HG02981 (cell line): ENCODE results near the gene GADD45G.

Source experiments
- ATAC-seq: cut with Tn5 transposase; IDR thresholded peaks from one replicate; pipeline ENCODE4 v1.9.1; 2021; ENCODE audit warnings: mild to moderate bottlenecking, moderate library complexity; ENCODE audit not compliant: unreplicated experiment

Gene GADD45G

DNA sequence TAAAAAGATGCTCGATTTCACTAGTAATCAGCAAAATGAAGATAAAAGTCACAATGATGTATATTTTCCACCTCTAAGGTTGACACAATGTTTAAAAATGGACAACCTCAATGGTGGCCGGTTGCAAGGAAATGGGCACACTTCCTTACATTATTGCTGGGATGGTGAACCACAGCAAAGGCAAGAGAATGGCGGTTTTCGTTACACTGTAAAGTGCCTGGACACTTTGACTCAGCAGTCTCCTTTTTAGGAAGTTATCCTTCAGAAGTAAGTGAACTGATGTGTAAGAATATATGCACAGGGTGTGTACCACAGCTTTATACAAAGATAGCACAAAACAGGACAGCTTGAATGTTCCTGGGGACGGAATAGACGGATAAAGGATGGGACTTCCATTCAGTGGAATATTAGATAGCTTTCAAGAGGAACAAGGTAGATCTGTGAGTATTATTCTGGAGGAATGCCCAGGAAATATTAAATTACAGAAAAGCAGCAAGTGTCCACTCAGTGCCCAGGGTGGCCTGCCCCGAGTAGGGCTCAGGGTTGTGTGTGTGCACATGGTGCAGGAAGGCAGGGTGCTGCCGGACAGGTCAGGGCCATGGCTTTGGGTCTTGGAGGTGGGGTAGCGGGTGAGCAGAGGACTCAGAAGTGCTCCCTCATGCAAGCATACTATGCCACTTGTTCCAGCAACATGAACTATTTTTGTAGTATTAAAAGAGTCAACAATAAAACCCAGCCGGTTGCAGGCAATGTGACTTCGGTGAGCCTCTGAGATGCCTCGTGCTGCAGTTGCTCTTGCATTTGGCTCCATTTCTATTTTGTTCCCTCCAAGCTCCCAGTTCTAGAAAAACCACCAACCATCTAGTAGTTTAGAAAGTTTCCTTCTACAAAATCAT is 24.5 kb downstream of the GADD45G start:
- no peak for ATAC-seq

DNA sequence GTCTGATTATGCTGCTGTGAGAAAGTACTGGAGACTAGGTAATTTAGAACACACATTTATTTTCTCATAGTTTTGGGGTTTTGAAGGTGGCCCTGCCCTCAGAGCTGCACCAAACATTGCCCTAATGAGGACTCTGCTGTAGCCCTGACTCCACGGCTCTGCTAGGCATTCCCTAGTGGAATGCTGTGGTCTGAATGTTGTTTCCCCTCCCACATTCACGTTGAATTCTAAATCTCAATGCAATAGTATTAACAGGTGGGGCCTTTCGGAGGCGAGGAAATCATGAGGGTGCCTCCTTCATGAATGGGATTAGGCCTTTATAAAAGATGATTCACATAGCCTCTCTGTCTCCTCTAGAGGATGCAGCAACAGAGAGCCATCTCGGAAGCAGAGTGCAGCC is 25.7 kb downstream of the GADD45G start:
- no peak for ATAC-seq

DNA sequence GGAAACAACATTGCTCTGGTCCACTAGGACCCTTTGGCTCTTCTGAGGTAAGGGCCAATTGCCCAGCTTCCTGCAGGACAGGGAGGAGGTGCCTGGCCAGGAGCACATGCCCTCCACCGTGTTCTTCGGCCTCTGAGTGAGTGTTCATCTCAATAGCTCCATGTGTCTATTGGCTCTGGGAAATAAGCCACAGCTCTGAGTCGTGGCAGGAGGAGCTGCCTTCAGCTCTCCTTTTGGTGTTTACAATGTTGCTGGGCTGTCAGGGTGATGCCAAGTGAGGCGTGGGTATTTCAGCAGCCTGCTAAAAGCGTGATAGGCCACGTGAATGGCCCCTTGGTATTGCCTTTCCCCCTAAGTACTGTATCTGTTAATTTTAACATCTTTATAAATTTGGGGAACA is 26.6 kb downstream of the GADD45G start:
- no peak for ATAC-seq

DNA sequence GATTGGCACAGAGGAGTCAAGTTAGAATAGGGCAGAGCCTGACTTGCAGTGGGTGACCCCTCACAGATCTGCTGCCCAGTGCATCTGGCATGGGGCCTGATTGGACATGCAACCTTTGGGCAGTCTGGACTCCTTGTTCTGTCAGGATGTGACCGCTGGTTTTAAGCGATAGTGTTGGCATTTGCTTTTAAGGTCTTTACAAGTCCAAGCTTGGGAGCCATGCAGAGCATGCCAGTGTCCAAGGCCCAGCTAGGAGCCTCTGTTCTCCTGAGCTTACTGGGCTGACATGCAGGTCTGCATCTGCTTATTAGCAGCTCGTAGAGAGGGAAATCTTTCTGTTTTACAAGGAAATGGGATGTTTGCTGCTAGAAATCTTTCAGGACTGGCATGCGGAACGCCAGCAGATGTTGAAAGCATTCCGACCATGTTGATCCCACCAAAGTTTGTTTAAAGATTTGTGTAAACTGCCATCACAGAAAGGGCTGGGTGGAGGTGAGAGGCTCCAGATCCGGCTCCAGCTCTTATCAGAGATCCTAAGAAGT is 27.5 kb downstream of the GADD45G start:
- no peak for ATAC-seq

DNA sequence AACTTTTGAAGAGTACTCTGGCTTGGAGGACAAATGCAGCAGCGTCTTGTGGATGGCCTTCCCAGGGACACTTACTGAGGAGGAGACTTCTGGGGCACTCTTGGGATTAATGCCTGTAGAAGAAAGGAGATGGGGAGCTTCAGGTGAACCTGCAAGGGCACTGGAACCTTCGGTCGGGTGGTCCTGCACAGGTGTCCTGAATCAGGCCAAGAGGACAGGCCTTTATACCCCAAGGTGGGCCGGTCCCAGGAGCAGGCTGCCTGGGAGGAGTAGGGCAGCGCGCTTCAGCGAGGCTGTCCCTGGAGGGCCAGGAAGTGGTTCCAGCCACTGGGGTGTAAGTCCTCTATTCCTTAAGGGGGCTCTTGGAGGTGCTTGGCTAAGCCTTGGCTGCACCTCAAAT is 27.9 kb downstream of the GADD45G start:
- ATAC-seq, result no peak

DNA sequence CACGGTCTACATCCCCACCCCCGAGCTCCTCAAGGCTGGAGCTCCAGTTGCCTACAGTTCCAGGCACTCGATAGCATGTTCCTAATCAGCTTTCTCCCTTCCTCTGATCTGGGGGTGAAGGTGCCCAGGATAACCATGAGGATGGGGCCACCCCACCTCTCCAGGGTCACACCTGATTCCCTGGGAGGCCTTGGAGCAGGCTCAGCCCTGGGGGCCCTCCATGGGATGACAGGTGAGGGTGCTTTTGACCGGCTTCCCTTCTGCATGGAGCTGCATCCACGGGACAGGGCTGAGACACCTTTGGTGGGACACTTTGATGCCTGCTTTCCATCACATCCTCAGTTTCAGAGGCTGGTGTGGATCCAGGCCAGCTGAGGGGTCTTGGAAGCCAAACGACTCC is 28.6 kb downstream of the GADD45G start:
- no peak for ATAC-seq

DNA sequence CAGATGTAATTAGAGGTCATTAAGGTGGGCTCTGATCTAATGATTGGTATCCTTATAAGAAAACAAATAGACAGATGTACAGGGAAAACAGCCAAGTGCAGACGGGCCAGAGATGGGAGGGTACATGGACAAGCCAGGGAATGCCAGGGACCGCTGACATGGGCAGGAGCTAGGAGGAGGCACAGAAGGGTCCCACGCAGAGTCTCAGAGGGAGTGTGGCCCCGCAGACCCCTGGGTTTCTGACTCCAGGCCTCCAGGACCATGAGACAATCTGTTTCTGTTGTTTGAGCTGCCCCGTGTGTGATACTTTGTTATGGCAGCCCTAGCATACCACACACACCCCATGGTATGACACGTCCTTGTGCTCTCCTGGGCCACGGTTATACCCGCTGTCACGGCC is 29.1 kb downstream of the GADD45G start:
- no peak for ATAC-seq

DNA sequence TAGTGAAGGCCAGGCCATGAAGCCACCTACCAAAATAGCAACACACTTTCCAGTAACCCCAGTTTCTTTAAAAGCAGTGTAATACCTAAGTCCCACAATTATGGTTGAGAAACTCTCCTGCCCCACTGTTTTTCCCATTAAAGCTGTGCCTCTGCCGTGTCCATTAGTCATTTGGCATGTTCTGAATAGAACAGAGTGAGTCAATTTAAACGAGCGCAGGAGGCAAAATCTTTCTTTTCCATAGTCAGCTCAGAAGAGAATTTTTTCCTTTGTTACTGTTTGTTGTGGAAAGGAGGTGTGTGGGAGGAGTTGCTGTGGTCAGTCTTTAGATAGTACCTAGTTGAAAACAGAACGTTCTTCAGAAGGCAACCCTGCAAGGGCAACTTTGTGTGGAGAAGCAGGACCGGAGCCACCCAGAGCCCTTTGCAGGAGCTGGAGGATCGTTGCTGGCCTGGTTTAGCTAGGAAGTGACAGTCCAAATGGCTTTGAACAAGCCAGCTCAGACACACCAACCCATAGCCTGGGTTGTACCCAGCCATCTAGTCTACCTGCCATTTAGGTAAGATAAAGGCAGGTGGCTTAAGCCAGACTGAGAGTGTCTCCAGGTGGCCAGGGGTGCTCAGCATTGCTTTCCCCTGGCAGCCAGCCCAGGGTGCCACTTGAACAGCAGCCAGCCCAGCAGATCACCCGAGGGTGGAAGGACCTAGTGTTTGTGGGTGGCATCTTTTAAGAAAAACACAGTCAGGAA is 30.4 kb downstream of the GADD45G start:
- no peak for ATAC-seq

DNA sequence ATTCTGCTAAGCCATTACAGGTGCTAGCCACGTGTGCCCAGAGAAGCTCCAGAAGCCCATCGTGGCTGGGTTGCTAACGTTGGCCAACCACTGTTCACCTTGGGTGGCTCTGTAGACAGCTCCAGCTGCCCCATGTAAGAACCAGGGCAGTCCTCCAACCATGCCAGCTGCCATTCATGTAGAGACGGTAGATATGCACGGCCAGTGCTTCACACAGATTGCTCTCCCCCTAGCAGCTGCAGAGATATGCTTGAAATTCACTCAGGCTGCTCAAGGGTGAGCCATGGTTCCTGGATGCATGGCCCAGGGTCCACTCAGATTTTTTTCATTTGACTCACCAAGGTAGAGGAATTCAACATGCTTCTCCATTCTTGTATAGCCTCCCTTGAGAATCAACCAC is 31.0 kb downstream of the GADD45G start:
- ATAC-seq, result no peak

DNA sequence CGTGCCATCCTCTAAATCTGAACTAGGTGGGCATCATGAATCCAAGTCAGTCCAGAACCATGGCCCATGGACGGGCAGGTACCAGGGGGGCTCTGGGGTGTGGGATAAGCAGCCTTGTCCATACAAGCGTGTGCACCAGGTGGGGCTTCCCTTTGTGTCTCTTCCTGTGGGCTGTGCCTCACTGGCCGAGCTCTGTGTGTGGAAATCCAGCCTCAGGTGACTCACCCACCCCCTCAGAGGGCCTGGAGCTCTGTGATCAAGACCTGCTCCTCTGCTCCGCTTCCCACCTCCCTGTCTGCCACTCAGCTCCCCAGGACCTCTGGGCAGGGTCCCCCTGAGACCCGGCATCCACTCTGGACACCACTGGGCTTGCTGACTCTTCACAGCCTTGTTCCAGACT is 33.0 kb downstream of the GADD45G start:
- ATAC-seq, result no peak

DNA sequence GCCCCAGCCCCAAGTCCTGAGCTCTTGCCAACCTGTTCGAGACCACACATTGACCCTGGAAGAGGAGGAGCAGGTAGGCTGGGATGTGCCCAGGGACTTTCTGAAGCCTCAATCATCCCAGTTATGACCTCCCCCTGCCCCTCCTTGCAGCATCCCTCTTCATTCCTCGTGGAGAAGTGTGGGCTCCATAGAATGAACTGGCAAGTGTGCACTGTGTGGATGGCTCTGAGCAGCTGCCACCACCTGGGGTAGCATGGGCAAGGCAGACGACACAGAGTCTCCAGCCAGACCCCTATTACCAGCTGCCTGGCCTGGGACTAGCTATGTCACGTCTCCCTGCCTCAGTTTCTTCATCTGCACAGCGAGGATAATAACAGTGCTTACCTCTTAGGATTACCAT is 33.5 kb downstream of the GADD45G start:
- no peak for ATAC-seq

DNA sequence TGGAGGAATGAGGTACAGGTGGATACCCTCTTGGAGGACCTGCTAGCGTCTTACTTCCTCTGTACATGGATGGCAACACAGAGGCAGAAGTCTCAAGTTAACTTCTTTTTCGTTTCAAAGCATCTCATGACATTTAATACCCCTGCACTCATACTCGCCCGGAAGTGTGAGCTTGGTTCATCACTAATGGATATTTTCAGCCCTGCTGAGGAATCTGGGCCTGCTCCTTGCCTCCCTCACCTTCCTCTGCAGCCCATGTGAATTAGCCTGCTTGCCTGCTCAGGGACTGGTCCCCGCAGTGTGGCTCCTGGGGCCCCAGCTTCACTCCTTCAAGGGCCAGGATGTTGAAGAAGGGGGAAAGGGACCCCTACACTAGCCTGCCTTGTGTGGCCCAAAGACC is 34.1 kb downstream of the GADD45G start:
- ATAC-seq, result no peak

DNA sequence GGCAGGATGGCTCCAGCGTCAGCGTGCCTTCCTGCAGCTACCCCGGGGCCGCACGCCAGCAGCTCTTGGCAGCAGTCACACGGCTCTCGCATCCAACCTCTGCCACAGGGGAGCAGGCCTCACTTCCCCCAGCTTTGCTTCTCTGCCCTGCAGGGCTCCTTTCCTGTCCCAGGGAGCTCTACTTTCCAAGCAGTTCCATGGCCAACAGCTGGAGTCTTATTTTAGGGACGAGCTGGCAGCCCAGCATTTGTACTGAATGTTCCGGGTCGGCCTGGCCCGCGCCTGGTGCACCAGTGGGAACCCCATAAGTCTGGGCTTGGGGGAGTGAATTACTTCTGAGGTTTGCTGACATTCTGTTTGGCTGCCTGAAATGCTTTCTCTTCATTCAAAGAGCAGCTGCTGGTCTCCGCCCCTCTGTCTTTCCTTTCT is 34.6 kb downstream of the GADD45G start:
- no peak for ATAC-seq

DNA sequence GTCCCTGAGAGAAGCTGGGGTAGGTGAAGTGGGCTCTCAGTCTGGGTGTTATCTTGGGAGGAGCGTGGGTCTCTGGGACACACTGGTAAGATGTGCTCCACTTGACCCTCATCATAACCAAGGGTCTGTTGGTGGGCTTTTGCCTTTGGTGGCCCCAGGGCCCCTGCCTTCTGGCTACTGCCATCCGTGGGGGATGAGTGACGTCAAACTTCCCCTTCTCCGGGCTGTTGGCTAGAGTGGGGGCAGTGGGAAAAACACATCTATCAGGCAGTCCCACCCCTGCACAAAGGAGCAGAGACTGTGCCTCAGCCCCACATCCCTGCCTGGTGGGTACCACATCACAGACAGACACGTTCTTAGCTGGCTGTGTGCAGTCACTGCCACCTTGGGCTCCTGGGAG is 35.1 kb downstream of the GADD45G start:
- no peak for ATAC-seq

DNA sequence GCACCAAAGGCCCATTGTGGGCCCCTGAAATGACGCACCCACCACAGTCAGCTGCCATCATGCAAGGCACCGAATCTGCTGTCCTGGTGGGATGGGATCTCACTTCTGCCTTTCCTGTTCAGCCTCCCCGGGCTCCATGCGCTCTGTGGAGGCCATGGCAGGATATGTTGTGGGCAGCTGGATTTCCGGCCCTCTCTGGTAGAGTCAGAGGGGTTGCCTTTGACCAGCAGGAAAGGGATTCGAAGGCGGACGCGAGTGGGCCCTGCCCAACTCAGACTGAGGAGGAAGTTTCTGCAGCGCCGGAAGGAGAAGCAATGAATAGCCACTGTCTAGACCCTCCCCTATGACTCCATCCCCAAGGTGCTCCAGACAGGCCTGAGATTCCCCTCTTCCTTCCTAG is 35.5 kb downstream of the GADD45G start:
- no peak for ATAC-seq

DNA sequence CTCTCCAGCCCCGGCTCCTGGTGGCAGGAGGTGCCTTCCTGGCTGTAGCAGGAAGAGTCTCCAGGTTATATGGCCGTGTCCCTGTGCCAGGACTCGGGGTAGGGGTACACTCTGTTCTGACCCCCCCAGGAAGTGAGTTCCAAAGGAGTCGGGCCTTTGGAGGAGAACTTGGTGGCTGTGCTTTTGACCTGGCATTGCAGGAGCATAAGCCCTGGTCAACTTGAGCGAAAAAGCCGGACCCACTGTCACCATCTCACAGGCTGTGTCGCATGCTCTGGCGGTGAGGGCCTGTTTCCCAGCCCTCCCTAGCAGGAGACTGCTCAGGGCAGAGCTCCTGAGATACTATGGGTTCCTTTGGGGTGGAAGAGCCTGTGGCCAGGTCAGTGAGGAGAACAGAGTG is 36.0 kb downstream of the GADD45G start:
- ATAC-seq, result no peak

DNA sequence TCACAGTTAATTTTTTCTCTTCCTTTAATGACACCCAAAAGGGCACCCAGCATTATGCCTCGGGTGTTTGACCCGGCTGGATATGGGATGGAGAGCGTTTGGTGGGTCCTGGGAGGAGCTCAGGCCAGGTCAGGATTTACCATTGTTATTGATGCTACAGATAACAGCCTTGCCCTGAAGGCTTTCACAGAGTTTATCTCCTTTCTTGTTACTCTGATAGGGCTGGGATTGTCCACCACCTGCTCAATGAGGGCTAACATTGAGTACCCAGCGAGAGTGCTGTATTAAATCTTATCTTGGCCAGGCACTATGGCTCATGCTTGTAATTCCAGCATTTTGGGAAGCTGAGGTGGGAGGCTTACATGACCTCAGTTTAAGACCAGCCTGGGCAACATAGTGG is 37.2 kb downstream of the GADD45G start:
- ATAC-seq, result no peak

DNA sequence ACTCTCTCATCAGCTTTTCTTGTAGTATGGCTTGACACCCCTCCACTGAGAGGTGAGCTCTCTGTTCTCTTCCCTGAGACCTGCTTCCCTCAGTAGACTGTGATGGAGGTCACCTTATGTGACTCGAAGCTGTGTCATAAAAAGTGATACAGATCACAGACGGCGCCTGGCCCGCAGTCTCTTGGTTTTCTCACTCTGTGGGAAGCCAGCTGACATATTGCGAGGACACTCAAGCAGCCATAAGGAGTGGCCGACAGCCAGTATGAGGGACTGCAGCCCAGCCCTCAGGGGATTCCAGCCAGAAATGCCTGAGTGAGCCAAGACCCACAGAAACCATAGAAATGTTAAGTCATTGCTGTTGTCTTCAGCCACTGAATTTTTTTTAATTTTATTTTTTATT is 38.0 kb downstream of the GADD45G start:
- ATAC-seq, result no peak

DNA sequence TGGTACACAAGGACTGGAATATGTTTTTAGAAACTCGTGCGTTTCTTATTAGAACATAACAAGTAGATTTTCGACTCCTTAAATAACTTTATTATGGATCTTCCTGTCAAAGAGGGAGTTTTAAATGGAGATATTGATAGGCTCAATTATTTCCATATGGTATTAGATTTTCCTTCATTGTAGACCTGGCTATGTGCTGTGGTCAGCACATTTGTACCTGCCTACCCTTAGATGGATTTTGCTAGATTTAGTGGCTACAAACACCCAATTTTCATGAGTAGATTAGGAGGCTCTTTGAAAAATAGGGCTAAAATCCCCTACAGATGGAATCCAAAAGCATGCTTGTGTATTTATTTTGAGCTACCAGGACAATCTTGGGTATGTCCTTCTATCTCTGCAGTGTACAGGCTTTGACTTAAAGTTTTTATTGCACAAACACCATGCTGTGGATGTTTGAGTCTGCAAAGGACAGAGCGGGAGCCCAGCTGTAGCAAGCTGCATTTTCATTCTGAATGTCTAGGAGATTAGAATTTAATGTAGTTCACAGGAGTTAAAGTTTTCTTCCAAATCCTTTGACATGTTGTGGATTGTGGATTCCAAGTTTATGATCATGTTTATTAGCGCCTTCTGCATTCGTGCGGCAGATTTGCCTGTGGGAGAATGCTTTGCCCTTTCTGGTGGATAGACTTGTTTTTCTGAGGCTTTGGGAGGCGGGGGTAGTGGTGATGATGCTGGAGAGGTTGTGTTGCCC is 41.6 kb downstream of the GADD45G start:
- ATAC-seq, result no peak

DNA sequence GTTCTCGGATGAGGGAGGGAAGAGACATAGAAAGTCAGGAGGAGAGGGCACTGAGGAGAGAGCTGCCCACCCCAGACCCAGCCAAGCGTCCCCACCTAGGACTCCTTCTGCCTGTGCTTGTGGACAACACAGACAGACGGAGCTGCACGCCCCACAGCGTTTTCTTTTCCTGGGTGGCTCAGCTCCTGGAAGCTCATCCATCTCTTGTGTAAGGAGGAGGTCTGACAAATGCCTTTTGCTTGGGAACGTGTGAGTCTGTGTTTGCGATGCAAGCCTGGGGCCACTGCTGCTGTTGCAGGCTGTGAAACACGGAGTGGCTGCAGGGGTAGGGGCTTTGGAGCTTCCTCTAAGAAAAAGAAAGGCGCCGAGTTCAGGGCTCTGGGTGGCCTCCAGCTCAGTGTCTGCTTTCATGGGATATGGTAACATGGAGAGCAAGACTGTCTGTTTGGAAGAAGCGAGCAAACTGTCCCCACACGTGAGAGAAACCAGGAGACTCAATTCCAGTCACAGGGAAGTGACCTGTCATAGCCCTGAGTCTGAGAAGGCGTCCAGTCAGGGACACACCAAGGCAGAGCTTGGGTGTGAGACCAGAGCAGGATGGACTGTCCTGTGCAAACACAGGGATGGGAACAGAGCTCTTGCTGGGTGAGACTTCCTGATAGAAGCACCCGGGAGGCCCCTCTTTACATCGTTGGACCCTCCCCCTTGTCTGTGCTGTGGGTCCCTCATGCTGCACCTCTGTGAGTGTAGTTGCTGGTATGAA is 42.7 kb downstream of the GADD45G start:
- no peak for ATAC-seq
